Medulla oblongata (tissue), 1 donor: ENCODE data around the gene RPN1.
A peak's percentile ranks its signal among the peaks of the same experiment; 100 is the strongest.

Experiments
- DNase-seq: peaks from one replicate; pipeline ENCODE4 v3.0.0-alpha.2; 2015; ENCODE audit errors: extremely low spot score

Gene RPN1

GRCh38 chr3:128648940-128649663, 1.5 kb downstream of the RPN1 start:
- no peak for DNase-seq

- DNase-seq = no peak
Measured at GRCh38 chr3:128648402-128648801, 2.2 kb downstream of the RPN1 start.

- no peak for DNase-seq
Measured at GRCh38 chr3:128647307-128647706, 3.3 kb downstream of the RPN1 start.

DNA sequence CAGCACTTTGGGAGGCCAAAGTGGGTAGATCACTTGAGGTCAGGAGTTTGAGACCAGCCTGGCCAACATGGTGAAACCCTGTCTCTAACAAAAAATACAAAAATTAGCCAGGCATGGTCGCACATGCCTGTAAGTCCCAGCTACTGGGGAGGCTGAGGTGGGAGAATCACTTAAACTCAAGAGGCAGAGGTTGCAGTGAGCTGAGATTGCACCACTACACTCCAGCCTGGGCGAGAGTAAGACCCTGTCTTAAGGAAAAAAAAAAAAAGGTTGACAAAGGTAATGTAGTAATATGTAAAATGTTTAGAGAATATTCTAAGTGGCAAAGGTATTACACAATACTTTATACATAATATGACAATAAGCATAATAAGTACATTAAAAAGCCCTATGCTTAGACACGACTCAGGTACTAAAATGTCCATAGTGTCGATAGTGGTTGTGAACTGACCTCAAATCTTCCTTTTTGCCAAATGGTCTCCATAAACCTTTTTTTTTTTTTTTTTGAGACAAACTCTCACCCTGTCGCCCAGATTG, 16.5 kb downstream of the RPN1 start:
- DNase-seq = no peak

DNA sequence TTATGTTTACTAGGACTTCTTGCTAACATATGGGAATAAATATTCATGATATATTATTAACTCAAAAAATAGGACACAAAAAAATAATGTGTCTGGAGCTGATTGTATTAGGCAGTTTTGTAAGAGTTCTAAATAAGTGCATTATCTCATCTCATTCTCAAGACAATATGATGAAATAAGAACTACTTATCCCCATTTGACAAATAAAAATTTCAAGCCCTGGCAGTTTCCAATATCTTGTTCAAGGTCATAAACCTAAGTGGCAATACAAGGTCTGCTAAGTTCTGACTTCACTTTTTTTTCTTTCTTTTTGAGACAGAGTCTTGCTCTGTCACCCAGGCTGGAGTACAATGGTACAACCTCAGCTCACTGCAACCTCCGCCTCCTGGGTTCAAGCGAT, 18.3 kb downstream of the RPN1 start:
- DNase-seq = no peak

DNA sequence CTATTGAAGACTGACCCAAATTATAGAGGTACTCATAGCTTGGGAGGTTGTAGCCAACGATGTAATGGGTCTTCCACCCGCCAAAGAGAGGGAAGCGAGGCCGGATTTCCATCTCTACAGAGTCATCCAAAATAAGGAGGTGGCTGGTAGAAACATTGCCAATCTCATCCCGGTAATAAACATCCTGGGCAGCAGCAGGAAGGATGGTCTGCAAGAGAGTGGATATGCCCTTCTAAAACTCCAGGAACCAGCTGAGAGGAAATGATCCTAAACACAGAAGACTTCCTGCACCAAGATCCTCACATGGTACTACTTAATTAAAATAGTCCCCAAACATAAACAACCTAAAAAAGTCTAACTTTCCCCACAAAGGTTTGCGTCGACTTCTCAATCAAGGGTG, 20.7 kb downstream of the RPN1 start:
- no peak for DNase-seq

DNA sequence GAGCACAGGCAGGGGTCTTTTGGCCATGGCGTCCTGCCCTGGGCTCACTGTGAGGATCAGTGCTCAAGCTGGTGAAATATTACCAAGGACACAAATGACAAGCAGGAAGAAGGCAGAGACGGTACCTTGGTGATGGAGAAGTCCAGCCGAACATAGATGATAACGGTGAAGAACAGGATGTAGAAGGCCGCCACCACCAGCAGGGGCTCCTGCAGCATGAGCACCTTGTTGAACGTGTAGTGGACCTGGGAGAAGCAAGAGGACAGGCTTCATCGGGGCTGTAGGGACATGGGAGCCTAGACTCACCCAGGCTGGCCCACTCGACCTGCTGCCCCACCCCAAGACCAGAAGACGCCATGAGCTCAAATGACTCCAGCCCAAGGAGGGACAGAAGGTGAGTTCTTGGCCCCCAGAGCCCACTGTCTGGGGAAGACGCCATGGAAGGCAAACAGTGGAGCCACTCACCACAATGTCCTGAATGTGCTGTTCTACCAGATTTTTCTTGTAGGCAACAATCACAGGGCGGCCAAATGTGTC, 25.1 kb downstream of the RPN1 start:
- DNase-seq = no peak

GRCh38 chr3:128624526-128625138, 26.0 kb downstream of the RPN1 start:
- DNase-seq = no peak

DNA sequence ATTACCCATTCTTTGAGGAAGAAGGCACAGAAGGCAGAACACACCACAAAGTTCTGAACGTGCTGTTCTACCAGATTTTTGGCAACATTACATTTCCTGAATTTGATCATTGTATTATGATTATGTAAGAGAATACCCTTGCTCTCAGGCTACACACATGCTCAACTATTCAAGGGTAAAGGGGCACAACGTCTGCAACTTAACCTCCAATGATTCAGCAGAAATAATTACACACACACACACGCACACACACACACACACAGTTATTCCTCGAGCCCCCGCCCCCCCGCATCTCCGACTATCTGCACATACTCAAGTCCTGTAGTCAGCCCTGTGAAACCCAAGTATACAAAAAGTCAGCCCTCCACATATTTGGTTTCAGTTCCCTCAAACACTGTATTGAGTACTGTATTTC, 26.8 kb downstream of the RPN1 start:
- DNase-seq = no peak

- DNase-seq = no peak
Measured at GRCh38 chr3:128621931-128622330, 28.7 kb downstream of the RPN1 start.

- no peak for DNase-seq
Measured at GRCh38 chr3:128621234-128621633, 29.4 kb downstream of the RPN1 start.

DNA sequence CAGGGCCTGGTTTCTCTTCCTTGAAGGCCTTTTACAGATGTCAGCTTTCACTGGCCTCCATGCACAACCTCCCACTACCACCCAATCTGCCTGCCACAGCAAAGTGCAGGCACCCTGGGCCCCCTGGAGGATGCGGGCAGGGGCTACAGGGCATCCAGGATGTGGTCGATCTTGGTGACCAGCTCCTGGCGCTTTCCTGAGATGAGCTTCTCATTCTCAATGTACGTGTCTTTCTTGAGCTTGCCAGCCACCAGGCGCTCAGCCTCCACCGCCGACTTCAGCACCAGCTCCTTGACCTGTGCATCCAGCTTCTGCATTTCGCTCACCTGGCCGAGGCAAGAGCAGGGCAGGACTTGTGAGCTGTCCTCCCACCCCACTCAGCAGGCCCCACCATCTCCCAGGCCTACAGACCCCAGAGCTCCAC, 30.3 kb downstream of the RPN1 start:
- DNase-seq = no peak

- no peak for DNase-seq
Measured at GRCh38 chr3:128619146-128619890, 31.3 kb downstream of the RPN1 start.

GRCh38 chr3:128618398-128618726, 32.3 kb downstream of the RPN1 start:
- peak; percentile 19 for DNase-seq

- DNase-seq = peak; percentile 98
Measured at GRCh38 chr3:128617557-128618397, 32.8 kb downstream of the RPN1 start.

GRCh38 chr3:128617270-128617556, 33.4 kb downstream of the RPN1 start:
- no peak for DNase-seq

GRCh38 chr3:128616516-128617269, 33.9 kb downstream of the RPN1 start:
- DNase-seq = no peak

DNA sequence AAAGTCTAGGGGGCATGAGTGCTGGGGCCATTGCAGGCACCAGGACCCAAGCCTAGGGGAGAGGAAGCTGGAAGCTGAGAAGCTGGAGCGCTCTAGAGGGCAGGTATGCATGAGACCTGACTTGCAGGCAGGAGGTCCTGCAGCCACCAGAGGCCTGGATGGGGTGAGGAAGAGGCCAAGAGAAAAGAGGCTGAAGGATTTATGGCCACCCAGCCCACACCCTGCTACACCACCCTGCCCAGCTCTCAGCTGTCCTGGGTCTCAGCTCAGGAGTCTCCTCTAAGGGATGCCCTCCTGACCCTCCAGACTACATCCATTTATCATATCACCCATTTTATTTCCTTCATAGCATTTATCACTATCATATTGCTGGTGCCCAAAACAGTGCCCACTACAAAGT, 36.5 kb downstream of the RPN1 start:
- no peak for DNase-seq

GRCh38 chr3:128613083-128613829, 37.4 kb downstream of the RPN1 start:
- DNase-seq = no peak

GRCh38 chr3:128610451-128611070, 40.1 kb downstream of the RPN1 start:
- DNase-seq = no peak
